BE2C (cell line): ENCODE measurements around the gene DPYD.

Source experiments
- DNase-seq: peaks from one replicate; pipeline ENCODE4 v3.0.0-alpha.2; 2020
- H3K27me3 ChIP-seq: fragments of 250-450 bp; sonication (Bioruptor Pico); 2 replicates; pipeline ENCODE4 v1.5.1; 2020; ENCODE audit warnings: mild to moderate bottlenecking
- H3K36me3 ChIP-seq: fragments of 250-450 bp; sonication (Bioruptor Pico); 2 replicates; pipeline ENCODE4 v1.5.1; 2020; ENCODE audit warnings: mild to moderate bottlenecking
- H3K4me1 ChIP-seq: fragments of 250-450 bp; sonication (Bioruptor Pico); 2 replicates; pipeline ENCODE4 v1.5.1; 2020
- H3K4me3 ChIP-seq: 2 replicates; pipeline ENCODE4 v1.5.1; 2011; ENCODE audit warnings: low read depth, low read length
- H3K9me3 ChIP-seq: fragments of 250-450 bp; sonication (Bioruptor Pico); 2 replicates; pipeline ENCODE4 v1.5.1; 2020
- TF ChIP-seq, protein P1 (sequence below): IDR thresholded peaks from 2 replicates; pipeline ENCODE4 v1.5.1; 2012; ENCODE audit warnings: mild to moderate bottlenecking, low read depth, low read length

DPYD gene

DNA sequence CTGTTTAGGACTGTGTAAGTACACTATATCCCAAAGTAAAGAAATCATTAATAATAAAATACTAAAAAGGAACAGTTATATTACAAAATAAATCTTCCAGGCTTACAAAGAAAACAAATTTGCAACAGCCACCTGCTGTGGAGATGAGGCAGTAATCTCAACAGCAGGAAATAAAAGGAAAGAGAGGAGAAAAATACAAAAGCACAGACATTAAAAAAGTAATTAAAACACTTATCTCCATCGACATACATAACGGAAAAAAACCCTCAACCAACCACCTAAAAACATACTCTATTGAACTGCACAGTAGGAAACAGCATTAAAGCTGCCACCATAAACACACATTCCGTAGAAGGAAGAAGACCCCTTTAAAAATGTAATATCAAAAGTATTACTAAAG lies 317.6 kb downstream of the DPYD start:
- Histone ChIP-seq H3K9me3 (no peaks in the 10 kb centered on the region), H3K36me3 (no peaks in the 10 kb centered on the region), H3K27me3 (no peaks in the 10 kb centered on the region), H3K4me1 (peaks cover 6% of the 10 kb centered on the region), H3K4me3 (no peak overlapping the region)
- DNase-seq, result no peak
- TF ChIP-seq, protein P1, sequence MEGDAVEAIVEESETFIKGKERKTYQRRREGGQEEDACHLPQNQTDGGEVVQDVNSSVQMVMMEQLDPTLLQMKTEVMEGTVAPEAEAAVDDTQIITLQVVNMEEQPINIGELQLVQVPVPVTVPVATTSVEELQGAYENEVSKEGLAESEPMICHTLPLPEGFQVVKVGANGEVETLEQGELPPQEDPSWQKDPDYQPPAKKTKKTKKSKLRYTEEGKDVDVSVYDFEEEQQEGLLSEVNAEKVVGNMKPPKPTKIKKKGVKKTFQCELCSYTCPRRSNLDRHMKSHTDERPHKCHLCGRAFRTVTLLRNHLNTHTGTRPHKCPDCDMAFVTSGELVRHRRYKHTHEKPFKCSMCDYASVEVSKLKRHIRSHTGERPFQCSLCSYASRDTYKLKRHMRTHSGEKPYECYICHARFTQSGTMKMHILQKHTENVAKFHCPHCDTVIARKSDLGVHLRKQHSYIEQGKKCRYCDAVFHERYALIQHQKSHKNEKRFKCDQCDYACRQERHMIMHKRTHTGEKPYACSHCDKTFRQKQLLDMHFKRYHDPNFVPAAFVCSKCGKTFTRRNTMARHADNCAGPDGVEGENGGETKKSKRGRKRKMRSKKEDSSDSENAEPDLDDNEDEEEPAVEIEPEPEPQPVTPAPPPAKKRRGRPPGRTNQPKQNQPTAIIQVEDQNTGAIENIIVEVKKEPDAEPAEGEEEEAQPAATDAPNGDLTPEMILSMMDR, result no peak

DNA sequence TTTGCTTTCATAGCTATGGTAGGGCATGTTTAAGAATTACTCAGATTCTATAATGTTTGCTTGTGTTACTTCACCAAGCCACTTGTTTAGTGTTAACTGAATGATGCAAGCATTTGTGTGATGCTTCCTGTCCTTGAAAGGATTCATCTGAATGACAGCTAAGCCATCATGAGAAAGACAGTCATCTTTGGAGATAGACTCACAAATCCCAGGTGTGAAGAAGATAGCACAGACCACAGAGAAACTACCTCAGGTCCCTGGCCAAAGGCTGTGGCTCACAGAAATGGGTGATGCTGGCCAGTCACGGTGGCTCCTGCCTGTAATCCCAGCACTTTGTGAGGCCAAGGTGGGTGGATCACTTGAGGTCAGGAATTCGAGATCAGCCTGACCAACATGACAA lies 321.4 kb downstream of the DPYD start:
- H3K4me1 ChIP-seq, result peaks cover 22% of the 10 kb centered on the region
- no peaks in the 10 kb centered on the region for H3K36me3 ChIP-seq
- TF ChIP-seq, protein P1, result no peak
- no peaks in the 10 kb centered on the region for H3K27me3 ChIP-seq
- no peak for DNase-seq
- no peak overlapping the region for H3K4me3 ChIP-seq
- no peaks in the 10 kb centered on the region for H3K9me3 ChIP-seq

DNA sequence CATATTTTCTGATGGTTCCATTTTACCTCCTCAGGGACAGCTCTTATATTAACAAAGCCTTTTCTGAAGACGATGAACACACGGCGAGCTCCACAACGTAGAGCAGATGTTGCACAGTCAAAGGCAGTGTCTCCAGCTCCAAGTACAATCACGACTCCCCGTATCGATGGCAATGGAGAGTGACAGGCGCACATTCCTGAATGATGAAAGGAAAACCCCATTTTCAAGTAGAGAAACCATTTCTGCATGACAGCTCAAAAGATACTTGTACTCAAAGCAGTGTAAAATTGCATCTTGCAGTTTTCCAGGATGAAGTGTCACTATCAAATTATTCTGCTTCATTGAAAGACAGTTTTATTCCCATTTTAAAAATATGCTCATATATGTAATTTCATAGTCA lies 327.6 kb downstream of the DPYD start:
- H3K27me3 ChIP-seq, result no peaks in the 10 kb centered on the region
- no peak for DNase-seq
- H3K9me3 ChIP-seq, result no peaks in the 10 kb centered on the region
- peaks cover 4% of the 10 kb centered on the region; the same call in 1 of the 2 replicates for H3K36me3 ChIP-seq
- no peak overlapping the region for H3K4me3 ChIP-seq
- TF ChIP-seq, protein P1, result no peak
- peaks cover 16% of the 10 kb centered on the region for H3K4me1 ChIP-seq

DNA sequence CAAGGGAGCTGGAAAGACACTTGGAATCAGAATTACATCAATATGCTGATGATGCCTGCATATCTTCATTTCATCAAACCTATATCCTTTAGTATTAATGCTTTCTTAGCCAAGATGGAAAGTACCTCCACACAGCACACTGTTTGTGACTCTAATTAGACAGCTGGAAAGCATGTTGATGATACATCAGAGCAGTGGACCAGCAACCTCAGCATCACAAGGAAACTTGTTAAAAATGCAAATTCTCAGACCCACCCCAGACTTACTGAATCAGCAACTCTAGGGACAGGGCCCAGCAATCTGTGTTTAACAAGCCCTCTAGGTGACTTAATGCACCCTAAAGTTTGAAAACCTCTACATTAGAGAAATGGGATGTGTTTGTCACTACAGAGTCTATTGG lies 332.1 kb downstream of the DPYD start:
- DNase-seq, result no peak
- Histone ChIP-seq H3K9me3 (no peaks in the 10 kb centered on the region; the same call in 1 of the 2 replicates), H3K4me3 (no peak overlapping the region), H3K4me1 (no peaks in the 10 kb centered on the region), H3K27me3 (no peaks in the 10 kb centered on the region), H3K36me3 (peaks cover 4% of the 10 kb centered on the region; the same call in 1 of the 2 replicates)
- TF ChIP-seq, protein P1, result no peak

DNA sequence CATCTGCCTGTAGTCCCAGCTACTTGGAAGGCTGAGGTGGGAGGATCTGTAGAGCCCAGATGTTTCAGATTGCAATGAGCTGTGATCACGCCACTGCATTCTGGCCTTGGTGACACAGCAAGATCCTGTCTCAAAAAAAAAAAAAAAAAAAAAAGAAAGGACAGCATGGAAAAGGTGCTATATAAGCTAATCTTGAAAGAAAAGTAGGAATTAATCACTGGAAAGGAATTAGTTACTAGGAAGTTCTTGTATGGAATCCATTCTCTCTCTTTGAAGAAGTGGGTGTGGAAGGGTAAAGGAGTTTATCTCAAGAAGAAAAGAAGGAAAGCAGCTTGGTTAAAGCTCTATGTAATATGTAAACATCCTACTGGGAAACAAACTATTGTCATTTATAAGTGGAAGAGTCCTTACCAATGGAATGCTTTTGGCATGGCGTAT lies 339.2 kb downstream of the DPYD start:
- Histone ChIP-seq H3K4me1 (no peaks in the 10 kb centered on the region), H3K9me3 (no peaks in the 10 kb centered on the region; the same call in 1 of the 2 replicates), H3K36me3 (no peaks in the 10 kb centered on the region), H3K4me3 (no peak overlapping the region), H3K27me3 (no peaks in the 10 kb centered on the region)
- DNase-seq, result no peak
- TF ChIP-seq, protein P1, result no peak

DNA sequence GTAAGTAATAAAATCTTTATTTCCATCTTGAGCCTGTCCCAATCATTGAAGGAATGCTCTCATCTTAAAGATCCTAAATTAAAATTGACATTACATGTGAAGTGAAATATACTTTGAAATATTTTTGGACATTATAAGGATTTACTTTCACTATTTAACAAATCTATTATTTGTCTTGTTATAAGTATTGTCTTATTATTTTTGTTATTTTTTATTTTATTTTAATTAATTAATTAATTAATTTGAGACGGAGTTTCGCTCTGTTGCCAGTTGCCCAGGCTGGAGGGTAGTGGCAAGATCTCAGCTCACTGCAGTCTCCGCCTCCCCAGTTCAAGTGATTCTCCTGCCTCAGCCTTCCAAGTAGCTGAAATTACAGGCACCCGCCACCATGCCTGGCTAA lies 343.2 kb downstream of the DPYD start:
- H3K9me3 ChIP-seq, result no peaks in the 10 kb centered on the region
- DNase-seq, result no peak
- H3K4me1 ChIP-seq, result peaks cover 6% of the 10 kb centered on the region; the same call in 1 of the 2 replicates

More for the DNA sequence above, 343.2 kb downstream of the DPYD start:
- TF ChIP-seq, protein P1, result no peak
- Histone ChIP-seq H3K27me3 (no peaks in the 10 kb centered on the region), H3K4me3 (no peak overlapping the region), H3K36me3 (peaks cover 9% of the 10 kb centered on the region; the same call in 1 of the 2 replicates)
